ENCODE results near the gene CLDN9.
A peak's percentile ranks its signal among the peaks of the same experiment; 100 is the strongest.

Gene CLDN9

DNA sequence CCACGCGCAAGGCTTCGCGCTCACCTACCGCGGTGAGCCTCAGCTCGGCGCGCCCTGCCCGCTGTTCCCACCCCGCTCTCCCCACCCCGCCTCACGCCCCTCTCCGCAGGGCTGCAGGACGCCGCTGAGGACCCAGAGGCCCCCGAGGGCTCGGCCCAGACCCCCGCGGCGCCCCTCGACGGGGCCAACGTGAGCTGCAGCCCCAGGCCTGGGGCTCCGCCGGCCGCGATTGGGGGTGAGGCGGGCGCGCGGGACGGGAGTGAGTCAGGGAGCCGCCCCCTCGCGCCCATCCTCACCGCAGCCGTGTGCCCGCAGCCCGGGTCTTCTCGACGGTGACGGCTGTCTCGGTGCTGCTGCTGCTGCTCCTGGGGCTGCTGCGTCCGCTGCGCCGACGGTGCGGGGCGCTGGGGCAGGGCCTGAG is 45.5 kb upstream of the CLDN9 start:
- Histone ChIP-seq H3K9ac (ENCODE audit: low read length) (no peak overlapping the region), H3K9me2 (replicated peaks; ENCODE audit: insufficient read depth, low read length) (no peaks in the 10 kb centered on the region), H3K27me3 (replicated peaks; ENCODE audit: insufficient read depth, low read length) (peaks cover 27% of the 10 kb centered on the region), H3K79me2 (ENCODE audit: low read length) (peaks cover 28% of the 10 kb centered on the region), H3K4me3 (ENCODE audit: low read length) (no peak overlapping the region), H3K36me3 (replicated peaks; ENCODE audit: insufficient read depth, low read length) (no peaks in the 10 kb centered on the region), H3K4me2 (ENCODE audit: low read depth, low read length) (no peak overlapping the region), H3K4me1 (ENCODE audit: low read length) (peaks cover 13% of the 10 kb centered on the region), H3K9me3 (replicated peaks; ENCODE audit: insufficient read depth, low read length) (no peaks in the 10 kb centered on the region), H3K27ac (ENCODE audit: low read length) (no peak overlapping the region), H2AFZ (ENCODE audit: low read length) (no peak overlapping the region), H3F3A (ENCODE audit: insufficient read depth, low read length) (peaks cover 13% of the 10 kb centered on the region; the same call in 1 of the 2 replicates), H4K20me1 (ENCODE audit: insufficient read depth, low read length) (no peaks in the 10 kb centered on the region)
- no peak for DNase-seq
- TF ChIP-seq, protein P1, sequence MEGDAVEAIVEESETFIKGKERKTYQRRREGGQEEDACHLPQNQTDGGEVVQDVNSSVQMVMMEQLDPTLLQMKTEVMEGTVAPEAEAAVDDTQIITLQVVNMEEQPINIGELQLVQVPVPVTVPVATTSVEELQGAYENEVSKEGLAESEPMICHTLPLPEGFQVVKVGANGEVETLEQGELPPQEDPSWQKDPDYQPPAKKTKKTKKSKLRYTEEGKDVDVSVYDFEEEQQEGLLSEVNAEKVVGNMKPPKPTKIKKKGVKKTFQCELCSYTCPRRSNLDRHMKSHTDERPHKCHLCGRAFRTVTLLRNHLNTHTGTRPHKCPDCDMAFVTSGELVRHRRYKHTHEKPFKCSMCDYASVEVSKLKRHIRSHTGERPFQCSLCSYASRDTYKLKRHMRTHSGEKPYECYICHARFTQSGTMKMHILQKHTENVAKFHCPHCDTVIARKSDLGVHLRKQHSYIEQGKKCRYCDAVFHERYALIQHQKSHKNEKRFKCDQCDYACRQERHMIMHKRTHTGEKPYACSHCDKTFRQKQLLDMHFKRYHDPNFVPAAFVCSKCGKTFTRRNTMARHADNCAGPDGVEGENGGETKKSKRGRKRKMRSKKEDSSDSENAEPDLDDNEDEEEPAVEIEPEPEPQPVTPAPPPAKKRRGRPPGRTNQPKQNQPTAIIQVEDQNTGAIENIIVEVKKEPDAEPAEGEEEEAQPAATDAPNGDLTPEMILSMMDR (IDR thresholded peaks at IDR 0.05; ENCODE audit: low read length) = no peak
- TF ChIP-seq EZH2phosphoT487 (IDR thresholded peaks at IDR 0.05; ENCODE audit: low read length) (no peak), EZH2 (optimal IDR thresholded peaks at IDR 0.05; ENCODE audit: low read depth, low read length) (no peak)

DNA sequence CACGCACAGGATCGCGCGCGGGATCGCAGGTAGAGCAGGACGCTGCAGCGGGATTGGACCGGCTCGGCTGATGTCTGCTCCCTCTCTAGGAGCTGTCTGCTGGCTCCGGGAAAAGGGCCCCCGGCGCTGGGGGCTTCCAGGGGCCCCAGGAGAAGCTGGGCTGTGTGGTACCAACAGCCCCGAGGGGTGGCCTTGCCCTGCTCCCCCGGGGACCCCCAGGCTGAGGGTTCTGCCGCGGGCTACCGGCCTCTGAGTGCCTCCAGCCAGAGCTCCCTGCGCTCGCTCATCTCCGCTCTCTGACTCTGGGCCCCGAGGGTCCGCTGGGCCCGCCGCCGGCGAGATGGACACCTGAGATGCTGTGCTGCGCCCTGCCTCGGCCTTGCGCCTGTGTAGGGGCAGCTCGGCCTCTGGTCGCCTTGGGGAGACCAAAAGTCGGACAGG is 45.0 kb upstream of the CLDN9 start:
- H3K4me3 ChIP-seq (ENCODE audit: low read length) = no peak overlapping the region
- peaks cover 22% of the 10 kb centered on the region for H3K27me3 ChIP-seq (replicated peaks; ENCODE audit: insufficient read depth, low read length)
- H3K4me2 ChIP-seq (ENCODE audit: low read depth, low read length) = no peak overlapping the region
- TF ChIP-seq, protein P1 (IDR thresholded peaks at IDR 0.05; ENCODE audit: low read length) = no peak
- TF ChIP-seq EZH2phosphoT487 (IDR thresholded peaks at IDR 0.05; ENCODE audit: low read length) (no peak), EZH2 (optimal IDR thresholded peaks at IDR 0.05; ENCODE audit: low read depth, low read length) (no peak)
- H3F3A ChIP-seq (ENCODE audit: insufficient read depth, low read length) = peaks cover 17% of the 10 kb centered on the region; the same call in 1 of the 2 replicates
- H3K9me2 ChIP-seq (replicated peaks; ENCODE audit: insufficient read depth, low read length) = no peaks in the 10 kb centered on the region
- no peak overlapping the region for H3K9ac ChIP-seq (ENCODE audit: low read length)
- H3K4me1 ChIP-seq (ENCODE audit: low read length) = peaks cover 13% of the 10 kb centered on the region
- no peaks in the 10 kb centered on the region; the same call in 1 of the 2 replicates for H3K36me3 ChIP-seq (replicated peaks; ENCODE audit: insufficient read depth, low read length)
- H3K79me2 ChIP-seq (ENCODE audit: low read length) = peaks cover 33% of the 10 kb centered on the region
- H3K9me3 ChIP-seq (replicated peaks; ENCODE audit: insufficient read depth, low read length) = no peaks in the 10 kb centered on the region
- no peaks in the 10 kb centered on the region for H4K20me1 ChIP-seq (ENCODE audit: insufficient read depth, low read length)
- no peak overlapping the region for H3K27ac ChIP-seq (ENCODE audit: low read length)
- no peak overlapping the region for H2AFZ ChIP-seq (ENCODE audit: low read length)
- DNase-seq = no peak

DNA sequence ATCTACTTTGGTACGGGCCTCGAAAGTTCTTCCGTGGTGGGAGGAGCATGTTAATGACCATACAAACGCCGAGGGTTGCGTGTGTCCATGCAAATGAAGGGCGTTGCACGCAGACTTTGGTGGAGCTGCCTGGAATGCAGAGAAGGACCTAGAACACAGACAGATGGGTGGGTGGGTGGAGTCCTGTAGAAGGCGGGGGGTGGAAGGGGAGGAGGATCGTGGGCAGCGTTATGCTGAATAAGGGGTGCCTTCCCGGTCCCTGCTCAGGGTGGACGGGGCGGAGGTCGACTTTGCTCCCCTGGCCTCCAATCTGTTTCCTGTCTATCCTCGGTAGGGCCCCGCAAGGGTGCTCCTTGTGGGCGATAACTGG is 44.4 kb upstream of the CLDN9 start:
- Histone ChIP-seq H3K4me1 (ENCODE audit: low read length) (peaks cover 13% of the 10 kb centered on the region), H3K9me2 (replicated peaks; ENCODE audit: insufficient read depth, low read length) (no peaks in the 10 kb centered on the region), H3K9ac (ENCODE audit: low read length) (peak overlapping the region; percentile 17; the same call in 1 of the 2 replicates), H3K4me3 (ENCODE audit: low read length) (peak overlapping the region; percentile 100), H2AFZ (ENCODE audit: low read length) (peak overlapping the region; percentile 52), H3K9me3 (replicated peaks; ENCODE audit: insufficient read depth, low read length) (no peaks in the 10 kb centered on the region), H3K27me3 (replicated peaks; ENCODE audit: insufficient read depth, low read length) (peaks cover 15% of the 10 kb centered on the region), H3K36me3 (replicated peaks; ENCODE audit: insufficient read depth, low read length) (no peaks in the 10 kb centered on the region; the same call in 1 of the 2 replicates), H3F3A (ENCODE audit: insufficient read depth, low read length) (peaks cover 18% of the 10 kb centered on the region; the same call in 1 of the 2 replicates), H4K20me1 (ENCODE audit: insufficient read depth, low read length) (no peaks in the 10 kb centered on the region), H3K79me2 (ENCODE audit: low read length) (peaks cover 33% of the 10 kb centered on the region), H3K27ac (ENCODE audit: low read length) (peak overlapping the region; percentile 17; the same call in 1 of the 2 replicates), H3K4me2 (ENCODE audit: low read depth, low read length) (peak overlapping the region; percentile 97)
- no peak for DNase-seq
- no peak for TF ChIP-seq EZH2phosphoT487 (IDR thresholded peaks at IDR 0.05; ENCODE audit: low read length)
- no peak for TF ChIP-seq EZH2 (optimal IDR thresholded peaks at IDR 0.05; ENCODE audit: low read depth, low read length)
- TF ChIP-seq, protein P1 (IDR thresholded peaks at IDR 0.05; ENCODE audit: low read length) = no peak

Measured in MM.1S (cell line).